ENCODE measurements around the gene KCNK16. TPM values are rescaled to one million over a fixed set of nuclear protein-coding genes. Genes with fewer than 3 reads are reported as not detected.
"Not testable (repeated sequence)": the region's sequence is repeated elsewhere in the genome, so short reads cannot be mapped to it uniquely, and the experiment has no call there.

The KCNK16 gene
- total RNA-seq, 1 experiment from 2014 or later: not detected

GRCh38 chr6:39295611-39296011 lies 26.9 kb downstream of the KCNK16 start:
- no peak for DNase-seq (ENCODE audit: low read depth, low spot score)

GRCh38 chr6:39294899-39295298 lies 27.6 kb downstream of the KCNK16 start:
- DNase-seq (ENCODE audit: low read depth, low spot score): no peak
- in situ Hi-C loops (cut with HindIII; ENCODE audit: low pct_unique_long_range_greater_than_20kb, low sequenced_read_pairs): no loop called here

More at GRCh38 chr6:39295611-39296011, 26.9 kb downstream of the KCNK16 start:
- in situ Hi-C loops (cut with HindIII; ENCODE audit: low pct_unique_long_range_greater_than_20kb, low sequenced_read_pairs): no loop called here

- in situ Hi-C loops (cut with HindIII; ENCODE audit: low pct_unique_long_range_greater_than_20kb, low sequenced_read_pairs): no loop called here
- DNase-seq (ENCODE audit: low read depth, low spot score): no peak
Measured at GRCh38 chr6:39294133-39294532, 28.4 kb downstream of the KCNK16 start.

- DNase-seq (ENCODE audit: low read depth, low spot score): no peak
- in situ Hi-C loops (cut with HindIII; ENCODE audit: low pct_unique_long_range_greater_than_20kb, low sequenced_read_pairs): no loop called here
Measured at GRCh38 chr6:39292637-39293036, 29.9 kb downstream of the KCNK16 start.

- in situ Hi-C loops (cut with HindIII; ENCODE audit: low pct_unique_long_range_greater_than_20kb, low sequenced_read_pairs): no loop called here
- DNase-seq (ENCODE audit: low read depth, low spot score): no peak
Measured at GRCh38 chr6:39289490-39289889, 33.0 kb downstream of the KCNK16 start.

- no peak for DNase-seq (ENCODE audit: low read depth, low spot score)
- in situ Hi-C loops (cut with HindIII; ENCODE audit: low pct_unique_long_range_greater_than_20kb, low sequenced_read_pairs): no loop called here
Measured at GRCh38 chr6:39287601-39288000, 34.9 kb downstream of the KCNK16 start.

GRCh38 chr6:39286596-39286995 lies 35.9 kb downstream of the KCNK16 start:
- DNase-seq (ENCODE audit: low read depth, low spot score); in situ Hi-C loops (cut with HindIII; ENCODE audit: low pct_unique_long_range_greater_than_20kb, low sequenced_read_pairs): not testable (repeated sequence)

- no peak for DNase-seq (ENCODE audit: low read depth, low spot score)
- in situ Hi-C loops (cut with HindIII; ENCODE audit: low pct_unique_long_range_greater_than_20kb, low sequenced_read_pairs): no loop called here
Measured at GRCh38 chr6:39282774-39283173, 39.7 kb downstream of the KCNK16 start.

GRCh38 chr6:39281312-39281980 lies 41.1 kb downstream of the KCNK16 start:
- in situ Hi-C loops (cut with HindIII; ENCODE audit: low pct_unique_long_range_greater_than_20kb, low sequenced_read_pairs): no loop called here
- no peak for DNase-seq (ENCODE audit: low read depth, low spot score)

GRCh38 chr6:39280247-39280731 lies 42.2 kb downstream of the KCNK16 start:
- in situ Hi-C loops (cut with HindIII; ENCODE audit: low pct_unique_long_range_greater_than_20kb, low sequenced_read_pairs): no loop called here
- no peak for DNase-seq (ENCODE audit: low read depth, low spot score)

- in situ Hi-C loops (cut with HindIII; ENCODE audit: low pct_unique_long_range_greater_than_20kb, low sequenced_read_pairs): no loop called here
- DNase-seq (ENCODE audit: low read depth, low spot score): no peak
Measured at GRCh38 chr6:39279539-39279938, 43.0 kb downstream of the KCNK16 start.

- DNase-seq (ENCODE audit: low read depth, low spot score): no peak
- in situ Hi-C loops (cut with HindIII; ENCODE audit: low pct_unique_long_range_greater_than_20kb, low sequenced_read_pairs): no loop called here
Measured at GRCh38 chr6:39276379-39276995, 46.0 kb downstream of the KCNK16 start.

- in situ Hi-C loops (cut with HindIII; ENCODE audit: low pct_unique_long_range_greater_than_20kb, low sequenced_read_pairs): no loop called here
- no peak for DNase-seq (ENCODE audit: low read depth, low spot score)
Measured at GRCh38 chr6:39274903-39275302, 47.6 kb downstream of the KCNK16 start.

- DNase-seq (ENCODE audit: low read depth, low spot score): no peak
- in situ Hi-C loops (cut with HindIII; ENCODE audit: low pct_unique_long_range_greater_than_20kb, low sequenced_read_pairs): no loop called here
Measured at GRCh38 chr6:39274471-39274870, 48.0 kb downstream of the KCNK16 start.

- in situ Hi-C loops (cut with HindIII; ENCODE audit: low pct_unique_long_range_greater_than_20kb, low sequenced_read_pairs): no loop called here
- no peak for DNase-seq (ENCODE audit: low read depth, low spot score)
Measured at GRCh38 chr6:39273406-39273821, 49.1 kb downstream of the KCNK16 start.

GRCh38 chr6:39269961-39270360 lies 52.5 kb downstream of the KCNK16 start:
- in situ Hi-C loops (cut with HindIII; ENCODE audit: low pct_unique_long_range_greater_than_20kb, low sequenced_read_pairs): no loop called here
- DNase-seq (ENCODE audit: low read depth, low spot score): no peak

- DNase-seq (ENCODE audit: low read depth, low spot score): no peak
- in situ Hi-C loops (cut with HindIII; ENCODE audit: low pct_unique_long_range_greater_than_20kb, low sequenced_read_pairs): no loop called here
Measured at GRCh38 chr6:39268721-39269120, 53.8 kb downstream of the KCNK16 start.

GRCh38 chr6:39268171-39268570 lies 54.3 kb downstream of the KCNK16 start:
- in situ Hi-C loops (cut with HindIII; ENCODE audit: low pct_unique_long_range_greater_than_20kb, low sequenced_read_pairs): no loop called here
- no peak for DNase-seq (ENCODE audit: low read depth, low spot score)

GRCh38 chr6:39266782-39267355 lies 55.6 kb downstream of the KCNK16 start:
- no peak for DNase-seq (ENCODE audit: low read depth, low spot score)
- in situ Hi-C loops (cut with HindIII; ENCODE audit: low pct_unique_long_range_greater_than_20kb, low sequenced_read_pairs): no loop called here

All from SK-MEL-5 (cell line).